Liver (tissue), 9 donors: Measurements from ENCODE around the gene LPP. TPM values are rescaled to one million over a fixed set of nuclear protein-coding genes. Genes with fewer than 3 reads are reported as not detected.

Experiments used
- DNase-seq: peaks from one replicate; pipeline ENCODE4 v3.0.0-alpha.2; 2017; ENCODE audit warnings: low spot score
- H3K27ac ChIP-seq, 2 donors: one replicate each; pipeline ENCODE4 v1.7.0; 2013; ENCODE audit warnings: inconsistent platforms in 2 of 2, low read length in 2 of 2, control low read depth in 1 of 2, low read depth in 1 of 2, mild to moderate bottlenecking in 1 of 2
- H3K27me3 ChIP-seq, 4 donors: one replicate each; pipeline versions ENCODE4 v1.6.1 to v1.7.0; 2013; ENCODE audit warnings: low read length in 3 of 4, inconsistent platforms in 1 of 4, mild to moderate bottlenecking in 1 of 4, moderate library complexity in 1 of 4; ENCODE audit not compliant: control insufficient read depth in 4 of 4, insufficient read depth in 4 of 4
- H3K36me3 ChIP-seq, 4 donors: one replicate each; pipeline versions ENCODE4 v1.6.1 to v1.7.0; 2013; ENCODE audit warnings: low read length in 3 of 4, mild to moderate bottlenecking in 3 of 4, low read depth in 1 of 4, moderate library complexity in 1 of 4; ENCODE audit not compliant: control insufficient read depth in 4 of 4, insufficient read depth in 3 of 4
- H3K4me1 ChIP-seq, 4 donors: one replicate each; pipeline versions ENCODE4 v1.6.1 to v1.7.0; 2013; ENCODE audit warnings: low read length in 3 of 4, mild to moderate bottlenecking in 3 of 4, moderate library complexity in 1 of 4; ENCODE audit not compliant: control insufficient read depth in 4 of 4, insufficient read depth in 4 of 4
- H3K4me3 ChIP-seq, 3 donors: one replicate each; pipeline versions ENCODE4 v1.6.1 to v1.7.0; 2013; ENCODE audit warnings: low read length in 3 of 3, control low read depth in 1 of 3, low read depth in 1 of 3, mild to moderate bottlenecking in 1 of 3
- H3K9ac ChIP-seq, 2 donors: one replicate each; pipeline ENCODE4 v1.7.0; 2013; ENCODE audit warnings: low read length in 2 of 2, mild to moderate bottlenecking in 2 of 2, moderate library complexity in 2 of 2, control low read depth in 1 of 2, low read depth in 1 of 2
- H3K9me3 ChIP-seq, 4 donors: one replicate each; pipeline versions ENCODE4 v1.6.1 to v1.7.0; 2013; ENCODE audit warnings: low read length in 3 of 4; ENCODE audit not compliant: control insufficient read depth in 4 of 4
- ATF3 ChIP-seq: IDR thresholded peaks from 2 replicates; pipeline ENCODE4 v1.6.1; 2016; ENCODE audit warnings: antibody characterized with exemption
- CTCF ChIP-seq: fragments of 150-350 bp; IDR thresholded peaks from 2 replicates; pipeline ENCODE4 v1.5.1; 2017; ENCODE audit warnings: improper control_type of control experiment, low read depth, low read length; ENCODE audit not compliant: missing input control
- EGR1 ChIP-seq, 2 donors: IDR thresholded peaks; 2 replicates each; pipeline ENCODE4 v1.6.1; 2016 to 2018; ENCODE audit warnings: antibody characterized with exemption in 2 of 2, low read depth in 2 of 2
- FOXA2 ChIP-seq: IDR thresholded peaks from 2 replicates; pipeline ENCODE4 v1.6.1; 2016; ENCODE audit warnings: antibody characterized with exemption
- GABPA ChIP-seq, 2 donors: IDR thresholded peaks in 1 of 2; conservative IDR thresholded peaks in 1 of 2; 2 replicates each; pipeline ENCODE4 v1.6.1; 2016; ENCODE audit warnings: antibody characterized with exemption in 2 of 2, mild to moderate bottlenecking in 1 of 2, moderate library complexity in 1 of 2
- HNF4A ChIP-seq, 2 donors: conservative IDR thresholded peaks; 2 replicates each; pipeline ENCODE4 v1.6.1; 2016; ENCODE audit warnings: antibody characterized with exemption in 2 of 2, mild to moderate bottlenecking in 2 of 2
- JUND ChIP-seq, 2 donors: IDR thresholded peaks; 2 replicates each; pipeline ENCODE4 v1.6.1; 2016; ENCODE audit warnings: antibody characterized with exemption in 2 of 2
- MAX ChIP-seq: IDR thresholded peaks from 2 replicates; pipeline ENCODE4 v1.6.1; 2016; ENCODE audit warnings: antibody characterized with exemption
- NR2F2 ChIP-seq: IDR thresholded peaks from 2 replicates; pipeline ENCODE4 v1.6.1; 2016; ENCODE audit warnings: antibody characterized with exemption
- RAD21 ChIP-seq, 2 donors: IDR thresholded peaks; 2 replicates each; pipeline ENCODE4 v1.6.1; 2016; ENCODE audit warnings: antibody characterized with exemption in 2 of 2, mild to moderate bottlenecking in 2 of 2
- REST ChIP-seq: IDR thresholded peaks from 2 replicates; pipeline ENCODE4 v1.6.1; 2016; ENCODE audit warnings: antibody characterized with exemption, mild to moderate bottlenecking
- SP1 ChIP-seq: IDR thresholded peaks from 2 replicates; pipeline ENCODE4 v1.6.1; 2018; ENCODE audit warnings: antibody characterized with exemption, mild to moderate bottlenecking
- YY1 ChIP-seq: IDR thresholded peaks from 2 replicates; pipeline ENCODE4 v1.6.1; 2016; ENCODE audit warnings: antibody characterized with exemption, mild to moderate bottlenecking
- ZBTB33 ChIP-seq: IDR thresholded peaks from 2 replicates; pipeline ENCODE4 v1.6.1; 2016; ENCODE audit warnings: antibody characterized with exemption
- WGBS: extraction: QIAGEN DNeasy Blood & Tissue Kit; methylation state at CpG from one replicate; pipeline ENCODE4 v1.1.7; 2013; 5-methylcytosine and 5-hydroxymethylcytosine counted together
- polyA plus RNA-seq, 2 donors: library from polyadenylated mRNA; stranded (reverse) in 1 of 2; unstranded in 1 of 2; fragments of 200-250 nt in 1 of 2; fragments of >200 nt in 1 of 2; fragmentation: Nextera tagmentation in 1 of 2; extraction: Ambion mirVana in 1 of 2; gene quantifications; one replicate each; pipeline versions ENCODE4 v1.2.1 to v1.2.3, GENCODE V29; 2013 to 2015
- total RNA-seq, 2 donors: library from RNA; depleted of rRNA; stranded (reverse); fragments of >200 nt; gene quantifications; one replicate each; pipeline ENCODE4 v1.2.3, GENCODE V29; 2014
- donor health status: healthy.
- donor health status: healthy.
- donor health status: healthy.
- donor health status: healthy.
- donor health status: healthy.

The LPP gene
- total and polyA plus RNA-seq, 4 donors, result 3.3 to 53.7 (median 28.2) TPM

- 97% methylated on average over 5 of the region's 5 CpGs for WGBS
- Histone ChIP-seq H3K4me1 (peaks cover 0 to 8% (median 3%) of the 10 kb centered on the region in 4 donors), H3K27ac (no peak overlapping the region), H3K9ac (no peak overlapping the region), H3K9me3 (no peaks in the 10 kb centered on the region), H3K4me3 (no peak overlapping the region), H3K27me3 (no peaks in the 10 kb centered on the region), H3K36me3 (no peaks in the 10 kb centered on the region)
- TF ChIP-seq CTCF (no peak), JUND (IDR thresholded peaks at IDR 0.05) (no peak), MAX (no peak), RAD21 (IDR thresholded peaks at IDR 0.05) (no peak), EGR1 (IDR thresholded peaks at IDR 0.05; ENCODE audit: low read depth in 2 of 2) (no peak)
- DNase-seq, result no peak
These were observed 781.0 kb downstream of the LPP start for GRCh38 chr3:188934989-188935388.

- DNase-seq, result no peak
- TF ChIP-seq REST, result no peak
- TF ChIP-seq CTCF, result no peak
- TF ChIP-seq HNF4A (conservative IDR thresholded peaks at IDR 0.05), result no peak
- no peak for TF ChIP-seq SP1
- no peak for TF ChIP-seq FOXA2
- no peak for TF ChIP-seq NR2F2
- TF ChIP-seq GABPA (IDR thresholded peaks at IDR 0.05 in 1 of 2, conservative IDR thresholded peaks at IDR 0.05 in 1 of 2), result no peak
- no peak for TF ChIP-seq MAX
- no peak for TF ChIP-seq JUND (IDR thresholded peaks at IDR 0.05)
- TF ChIP-seq RAD21 (IDR thresholded peaks at IDR 0.05), result no peak
- TF ChIP-seq YY1, result no peak
- TF ChIP-seq ZBTB33, result no peak
- no peak for TF ChIP-seq ATF3
- Histone ChIP-seq H3K9ac (no peak overlapping the region), H3K9me3 (no peaks in the 10 kb centered on the region), H3K4me3 (no peak overlapping the region), H3K4me1 (peaks cover 0 to 3% (median 1%) of the 10 kb centered on the region in 4 donors), H3K36me3 (peaks cover 0 to 4% (median under 1%) of the 10 kb centered on the region in 4 donors), H3K27me3 (no peaks in the 10 kb centered on the region), H3K27ac (no peak overlapping the region)
- WGBS, result 95% methylated on average over 3 of the region's 3 CpGs
These were observed 782.7 kb downstream of the LPP start for GRCh38 chr3:188936597-188937107.
